Loucy (cell line): Measurements from ENCODE around the gene VAV1.

Experiments used
- H2AFZ ChIP-seq: fragments of 200-600 bp; sonication (generic); 2 replicates; pipeline ENCODE4 v1.6.0; 2016; ENCODE audit warnings: antibody characterized with exemption, mild to moderate bottlenecking, low read length, moderate library complexity
- H3F3A ChIP-seq: fragments of 200-600 bp; 2 replicates; pipeline ENCODE4 v1.6.0; 2016; ENCODE audit warnings: antibody characterized with exemption, low read depth, mild to moderate bottlenecking
- H3K27me3 ChIP-seq: fragments of 200-600 bp; sonication (generic); 2 replicates; pipeline ENCODE4 v1.6.1; 2014; ENCODE audit warnings: low read length, mild to moderate bottlenecking; ENCODE audit not compliant: insufficient read depth, poor library complexity, severe bottlenecking
- H3K36me3 ChIP-seq: fragments of 200-600 bp; sonication (generic); 2 replicates; pipeline ENCODE4 v1.6.1; 2016; ENCODE audit warnings: low read length; ENCODE audit not compliant: insufficient read depth
- H3K4me1 ChIP-seq: fragments of 200-600 bp; sonication (generic); 2 replicates; pipeline ENCODE4 v1.5.1; 2014; ENCODE audit warnings: low read length, mild to moderate bottlenecking; ENCODE audit not compliant: insufficient read depth, poor library complexity, severe bottlenecking
- H3K4me2 ChIP-seq: fragments of 200-600 bp; sonication (generic); 2 replicates; pipeline ENCODE4 v1.6.0; 2014; ENCODE audit warnings: antibody characterized with exemption, low read length, low read depth, mild to moderate bottlenecking; ENCODE audit not compliant: poor library complexity, severe bottlenecking
- H3K4me3 ChIP-seq: fragments of 200-600 bp; sonication (generic); 2 replicates; pipeline ENCODE4 v1.5.1; 2014; ENCODE audit warnings: low read length, mild to moderate bottlenecking, mixed read lengths; ENCODE audit not compliant: poor library complexity, severe bottlenecking
- H3K79me2 ChIP-seq: fragments of 200-600 bp; sonication (generic); 2 replicates; pipeline ENCODE4 v1.6.1; 2014; ENCODE audit warnings: low read length; ENCODE audit not compliant: insufficient read depth
- H3K9ac ChIP-seq: fragments of 200-600 bp; sonication (generic); 2 replicates; pipeline ENCODE4 v1.6.0; 2014; ENCODE audit warnings: mild to moderate bottlenecking, low read depth, low read length, moderate library complexity; ENCODE audit not compliant: poor library complexity, severe bottlenecking
- H3K9me2 ChIP-seq: fragments of 200-600 bp; sonication (generic); replicated peaks from 2 replicates; pipeline ENCODE4 v1.6.1; 2016; ENCODE audit warnings: low read depth, low read length, mixed read lengths
- H3K9me3 ChIP-seq: fragments of 200-600 bp; sonication (generic); 2 replicates; pipeline ENCODE4 v1.6.1; 2014; ENCODE audit warnings: mild to moderate bottlenecking, antibody characterized with exemption, low read length, low read depth; ENCODE audit not compliant: insufficient read depth
- H4K20me1 ChIP-seq: fragments of 200-600 bp; sonication (generic); 2 replicates; pipeline ENCODE4 v1.6.0; 2014; ENCODE audit warnings: antibody characterized with exemption, low read length, mild to moderate bottlenecking; ENCODE audit not compliant: insufficient read depth, poor library complexity, severe bottlenecking
- CTCF ChIP-seq: fragments of 200-600 bp; sonication (generic); conservative IDR thresholded peaks from 2 replicates; pipeline ENCODE4 v1.5.1; 2014; ENCODE audit warnings: mild to moderate bottlenecking, antibody characterized with exemption, low read length
- EZH2phosphoT487 ChIP-seq: fragments of 200-600 bp; IDR thresholded peaks from 2 replicates; pipeline ENCODE4 v1.6.1; 2018; ENCODE audit warnings: antibody characterized with exemption, mild to moderate bottlenecking, moderate library complexity, borderline replicate concordance

VAV1 gene

DNA sequence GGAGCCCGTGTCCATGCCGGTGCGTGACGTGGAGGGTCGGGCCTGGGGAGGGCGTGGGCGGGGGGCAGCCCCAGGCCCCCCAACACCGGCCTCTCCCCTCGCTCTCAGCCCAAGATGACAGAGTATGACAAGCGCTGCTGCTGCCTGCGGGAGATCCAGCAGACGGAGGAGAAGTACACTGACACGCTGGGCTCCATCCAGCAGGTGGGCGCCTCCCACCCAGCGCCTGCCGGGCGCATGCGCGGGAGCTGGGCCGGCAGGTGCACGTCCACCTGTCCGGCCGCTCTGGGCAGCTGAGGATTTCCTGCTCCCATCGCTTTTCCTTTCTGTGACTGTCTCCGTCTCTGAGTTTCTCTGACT is 49.8 kb downstream of the VAV1 start:
- no peaks in the 10 kb centered on the region for H3K4me1 ChIP-seq
- H4K20me1 ChIP-seq: peaks cover 24% of the 10 kb centered on the region
- H3K79me2 ChIP-seq: peaks cover 34% of the 10 kb centered on the region
- H3F3A ChIP-seq: no peaks in the 10 kb centered on the region
- TF ChIP-seq EZH2phosphoT487 (no peak), CTCF (no peak)
- H2AFZ ChIP-seq: no peak overlapping the region
- no peak overlapping the region for H3K4me2 ChIP-seq
- H3K36me3 ChIP-seq: peaks cover 83% of the 10 kb centered on the region
- no peak overlapping the region for H3K4me3 ChIP-seq
- no peak overlapping the region for H3K9ac ChIP-seq
- H3K9me3 ChIP-seq: peaks cover 7% of the 10 kb centered on the region; the same call in 1 of the 2 replicates
- H3K27me3 ChIP-seq: no peaks in the 10 kb centered on the region
- no peaks in the 10 kb centered on the region for H3K9me2 ChIP-seq

DNA sequence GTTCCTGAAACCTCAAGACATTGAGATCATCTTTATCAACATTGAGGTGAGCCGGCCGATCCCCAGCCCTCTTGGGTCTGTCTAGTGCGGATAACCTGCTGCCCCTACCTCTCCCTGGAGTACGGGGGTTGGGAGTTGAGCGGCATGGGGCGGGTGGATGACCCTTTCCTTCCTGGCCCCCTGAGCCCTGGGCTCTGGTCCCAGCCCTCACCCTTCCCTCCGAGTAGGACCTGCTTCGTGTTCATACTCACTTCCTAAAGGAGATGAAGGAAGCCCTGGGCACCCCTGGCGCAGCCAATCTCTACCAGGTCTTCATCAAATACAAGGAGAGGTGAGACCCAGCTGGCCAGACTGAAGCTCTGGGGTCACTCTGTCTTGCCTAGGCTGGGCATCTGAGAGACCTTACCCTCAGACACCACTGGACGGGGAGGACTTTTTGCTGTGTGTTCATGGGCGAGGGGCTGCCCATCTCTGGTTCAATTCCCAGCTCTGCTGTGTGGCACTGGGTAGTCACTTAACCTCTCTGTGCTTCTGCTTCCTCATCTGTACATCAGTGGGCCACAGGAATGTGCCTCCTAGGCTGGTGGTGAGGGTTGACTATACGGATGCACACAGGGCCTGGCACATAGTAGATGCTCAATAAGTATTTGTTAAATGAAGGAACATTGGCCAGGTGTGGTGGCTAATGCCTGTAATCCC is 52.7 kb downstream of the VAV1 start:
- no peak for TF ChIP-seq EZH2phosphoT487
- TF ChIP-seq CTCF: no peak
- Histone ChIP-seq H3K4me1 (no peaks in the 10 kb centered on the region), H3K27me3 (no peaks in the 10 kb centered on the region), H3F3A (no peaks in the 10 kb centered on the region), H4K20me1 (peaks cover 7% of the 10 kb centered on the region), H3K9me3 (no peaks in the 10 kb centered on the region), H3K9me2 (no peaks in the 10 kb centered on the region), H2AFZ (no peak overlapping the region), H3K4me3 (no peak overlapping the region), H3K36me3 (peaks cover 89% of the 10 kb centered on the region), H3K4me2 (no peak overlapping the region), H3K9ac (no peak overlapping the region), H3K79me2 (peaks cover 7% of the 10 kb centered on the region; the same call in 1 of the 2 replicates)

GRCh38 chr19:6826281-6826920 is 53.9 kb downstream of the VAV1 start:
- H3K9ac ChIP-seq: no peak overlapping the region
- H3K9me2 ChIP-seq: no peaks in the 10 kb centered on the region
- H3F3A ChIP-seq: no peaks in the 10 kb centered on the region
- no peak overlapping the region for H2AFZ ChIP-seq
- H3K27me3 ChIP-seq: no peaks in the 10 kb centered on the region
- H3K4me1 ChIP-seq: no peaks in the 10 kb centered on the region
- no peaks in the 10 kb centered on the region for H3K79me2 ChIP-seq
- no peak overlapping the region for H3K4me3 ChIP-seq
- peaks cover 89% of the 10 kb centered on the region for H3K36me3 ChIP-seq
- no peak for TF ChIP-seq EZH2phosphoT487
- no peak for TF ChIP-seq CTCF
- no peaks in the 10 kb centered on the region for H4K20me1 ChIP-seq
- H3K4me2 ChIP-seq: no peak overlapping the region
- no peaks in the 10 kb centered on the region for H3K9me3 ChIP-seq
